ENCODE data around the gene ZBED6. TPM values are rescaled to one million over a fixed set of nuclear protein-coding genes. Genes with fewer than 3 reads are reported as not detected.

ZBED6 gene
- total and polyA plus RNA-seq, 8 donors: 1.1 to 20.2 (median 8.8) TPM

DNA sequence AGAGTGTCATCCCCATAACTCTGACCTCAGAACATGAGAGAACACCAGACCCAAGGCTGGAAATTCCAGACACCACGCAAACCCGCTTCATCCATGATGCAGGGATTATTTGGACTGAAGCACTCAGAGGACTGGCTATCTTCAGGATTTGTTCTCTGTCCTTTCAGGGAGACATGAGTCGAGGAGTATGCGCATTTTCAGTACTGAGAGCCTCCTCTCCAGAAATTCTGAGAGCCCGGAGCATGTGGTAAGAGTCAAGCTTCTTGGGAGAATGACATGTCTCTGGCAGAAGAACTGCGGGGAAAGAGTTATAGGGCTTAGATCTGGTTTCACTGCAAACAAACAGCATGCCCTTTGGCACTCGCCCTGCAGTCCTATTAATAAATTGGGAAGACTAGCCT lies 23.5 kb upstream of the ZBED6 start:
- Histone ChIP-seq H3K36me3 (no peaks in the 10 kb centered on the region), H3K9me3 (no peaks in the 10 kb centered on the region), H3K4me1 (no peaks in the 10 kb centered on the region), H3K27me3 (no peaks in the 10 kb centered on the region), H3K27ac (no peak overlapping the region), H3K4me3 (no peak overlapping the region)
- no peak for ATAC-seq
- TF ChIP-seq CTCF (IDR thresholded peaks at IDR 0.05): no peak
- FAIRE-seq: no peak
- intact Hi-C loops (cut with DNase I): no loop called here
- no peak for DNase-seq
- 68 to 75% methylated on average over 7 of the region's 7 CpGs for WGBS, 2 donors

DNA sequence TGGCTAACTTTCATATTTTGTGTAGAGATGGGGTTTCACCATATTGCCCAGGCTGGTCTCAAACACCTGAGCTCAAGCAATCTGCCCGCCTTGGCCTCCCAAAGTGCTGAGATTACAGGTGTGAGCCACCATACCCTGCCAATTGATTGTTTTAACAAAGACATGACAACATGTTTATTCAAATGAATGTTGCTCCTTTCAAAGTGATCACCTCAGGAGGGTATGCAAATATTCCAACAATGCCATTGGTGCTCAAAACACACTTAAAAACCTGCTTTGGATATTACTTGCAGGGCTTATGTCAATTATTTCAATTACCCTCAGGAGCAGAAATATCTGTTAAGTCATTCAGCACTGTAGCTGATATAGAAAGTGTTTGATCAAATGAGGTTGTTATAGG lies 22.6 kb upstream of the ZBED6 start:
- ATAC-seq (no peak), DNase-seq (no peak), FAIRE-seq (no peak)
- Histone ChIP-seq H3K27ac (no peak overlapping the region), H3K36me3 (no peaks in the 10 kb centered on the region), H3K4me3 (no peak overlapping the region), H3K27me3 (no peaks in the 10 kb centered on the region), H3K9me3 (no peaks in the 10 kb centered on the region), H3K4me1 (no peaks in the 10 kb centered on the region)
- no peak for TF ChIP-seq CTCF (IDR thresholded peaks at IDR 0.05)
- WGBS, 2 donors: 81 to 87% methylated on average over 1 of the region's 1 CpG
- intact Hi-C loops (cut with DNase I): no loop called here

GRCh38 chr1:203776636-203777035 lies 18.8 kb upstream of the ZBED6 start:
- no peak for TF ChIP-seq CTCF (IDR thresholded peaks at IDR 0.05)
- H3K27me3 ChIP-seq: no peaks in the 10 kb centered on the region
- no peak overlapping the region for H3K27ac ChIP-seq
- H3K36me3 ChIP-seq: no peaks in the 10 kb centered on the region
- DNase-seq (no peak), FAIRE-seq (no peak), ATAC-seq (peak in 3 of 4 donors; percentile 40 to 75 (median 60))
- WGBS, 2 donors: 50 to 53% methylated on average over 4 of the region's 4 CpGs
- H3K9me3 ChIP-seq: no peaks in the 10 kb centered on the region
- H3K4me3 ChIP-seq: no peak overlapping the region
- no peaks in the 10 kb centered on the region for H3K4me1 ChIP-seq
- intact Hi-C loops (cut with DNase I): no loop called here

- Histone ChIP-seq H3K9me3 (no peaks in the 10 kb centered on the region), H3K36me3 (no peaks in the 10 kb centered on the region), H3K4me1 (no peaks in the 10 kb centered on the region), H3K27me3 (no peaks in the 10 kb centered on the region), H3K4me3 (no peak overlapping the region), H3K27ac (no peak overlapping the region)
- no peak for ATAC-seq
- DNase-seq: no peak
- 62 to 64% methylated on average over 3 of the region's 3 CpGs for WGBS, 2 donors
- FAIRE-seq: no peak
- intact Hi-C loops (cut with DNase I): no loop called here
- no peak for TF ChIP-seq CTCF (IDR thresholded peaks at IDR 0.05)
Measured at GRCh38 chr1:203777596-203777995, 17.8 kb upstream of the ZBED6 start.

DNA sequence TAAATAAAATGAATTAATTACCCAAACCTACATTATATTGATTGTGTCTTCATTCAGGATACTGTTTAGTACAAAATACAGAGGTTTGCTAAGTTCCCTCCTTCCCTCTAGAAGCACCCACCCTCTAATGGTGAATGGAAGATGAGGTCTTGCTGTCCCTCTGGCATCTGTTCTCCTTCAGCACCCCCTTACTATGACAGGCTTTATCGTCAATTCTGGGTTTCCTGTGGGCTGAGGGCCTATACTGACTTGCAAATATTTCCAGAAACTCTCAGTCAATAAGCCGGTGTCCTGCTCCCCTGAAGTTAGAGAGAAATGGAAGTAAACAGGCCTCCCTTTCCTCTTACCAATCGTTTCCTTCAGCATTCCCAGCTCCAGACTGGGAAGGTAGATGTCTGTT lies 17.3 kb upstream of the ZBED6 start:
- Histone ChIP-seq H3K36me3 (no peaks in the 10 kb centered on the region), H3K27ac (no peak overlapping the region), H3K9me3 (no peaks in the 10 kb centered on the region), H3K27me3 (no peaks in the 10 kb centered on the region), H3K4me1 (no peaks in the 10 kb centered on the region), H3K4me3 (no peak overlapping the region)
- no peak for TF ChIP-seq CTCF (IDR thresholded peaks at IDR 0.05)
- intact Hi-C loops (cut with DNase I): no loop called here
- WGBS, 2 donors: 68 to 74% methylated on average over 3 of the region's 3 CpGs
- ATAC-seq: no peak
- no peak for DNase-seq
- FAIRE-seq: no peak

All from pancreas (tissue), 10 donors.